UCSD-AML1 (cell line): ENCODE results near the gene TRIM24.

Experiments used
- DNase-seq: peaks from one replicate; lab custom pipeline; 2025; ENCODE audit not compliant: unreplicated experiment; lab: John Stamatoyannopoulos, UW

TRIM24 gene

GRCh38 chr7:138613630-138614029 is 153.6 kb downstream of the TRIM24 start:
- no peak for DNase-seq

- no peak for DNase-seq
Measured at GRCh38 chr7:138616085-138616484, 156.0 kb downstream of the TRIM24 start.

DNA sequence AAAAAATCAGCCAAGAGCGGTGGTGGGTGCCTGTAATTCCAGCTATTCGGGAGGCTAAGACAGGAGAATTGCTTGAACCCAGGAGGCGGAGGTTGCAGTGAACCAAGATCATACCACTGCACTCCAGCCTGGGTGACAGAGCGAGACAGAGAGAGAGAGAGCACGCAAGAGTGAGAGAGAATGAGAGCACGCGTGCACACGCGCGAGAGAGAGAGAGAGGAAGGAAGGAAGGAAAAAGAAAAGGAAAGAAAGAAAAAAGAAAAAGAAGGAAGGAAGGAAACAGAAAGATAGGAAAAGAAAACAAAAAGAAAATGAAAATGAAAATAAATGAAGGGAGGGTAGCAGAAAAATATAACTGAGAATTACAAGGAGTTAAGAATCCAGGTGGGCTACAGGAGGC is 158.4 kb downstream of the TRIM24 start:
- no peak for DNase-seq

DNA sequence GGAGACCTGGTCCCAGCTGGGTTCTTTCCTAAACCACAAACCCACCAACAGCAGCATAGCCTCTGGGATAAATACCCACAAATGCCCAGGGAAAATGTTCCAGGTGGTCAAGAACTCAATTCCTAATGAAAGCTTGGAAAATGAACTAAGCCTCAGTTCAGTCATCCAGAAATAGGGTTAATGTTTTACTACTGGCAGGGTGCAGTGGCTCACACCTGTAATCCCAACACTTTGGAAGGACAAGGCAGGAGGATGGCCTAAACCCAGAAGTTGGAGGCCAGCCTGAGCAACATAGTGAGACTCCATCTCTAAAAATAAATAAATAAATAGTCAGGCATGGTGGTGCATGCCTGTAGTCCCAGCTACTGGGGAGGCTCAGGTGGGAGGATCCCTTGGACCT is 158.9 kb downstream of the TRIM24 start:
- DNase-seq, result no peak

- DNase-seq, result no peak
Measured at GRCh38 chr7:138622841-138623240, 162.8 kb downstream of the TRIM24 start.

DNA sequence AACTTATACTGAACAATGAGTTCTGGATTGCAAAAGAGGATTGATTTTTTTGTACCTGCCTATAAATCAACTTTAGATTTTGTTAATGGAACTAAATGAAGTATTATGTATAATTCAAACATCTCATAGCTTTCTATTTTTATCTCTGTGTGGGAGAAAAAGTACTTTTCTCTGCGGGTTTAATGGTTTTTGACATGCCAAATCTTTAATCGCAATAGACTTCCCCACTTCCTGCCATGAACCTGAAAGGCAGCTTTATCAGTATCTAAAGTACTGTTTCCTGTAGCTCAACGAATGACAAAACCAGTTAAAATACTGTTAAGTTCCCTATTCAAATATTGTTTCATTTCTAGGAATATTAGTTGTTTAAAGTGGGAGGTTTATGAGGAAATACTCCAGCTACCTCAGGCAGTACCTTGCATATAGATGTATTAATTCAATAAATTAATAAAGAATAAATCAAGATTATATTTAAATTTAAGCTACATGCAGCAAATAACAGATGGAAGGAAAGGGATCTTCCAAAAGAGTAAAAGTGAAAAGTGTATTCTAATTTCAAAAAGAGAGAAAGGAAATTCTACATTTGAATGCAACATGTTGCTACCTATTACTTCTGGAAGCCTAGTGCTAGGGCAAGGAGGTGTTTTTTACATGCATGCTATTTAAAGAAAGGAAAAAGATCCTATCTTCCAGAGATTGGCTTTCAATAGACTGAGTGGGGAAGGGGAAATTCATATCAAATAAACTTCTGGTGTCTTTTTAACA is 165.2 kb downstream of the TRIM24 start:
- no peak for DNase-seq

DNA sequence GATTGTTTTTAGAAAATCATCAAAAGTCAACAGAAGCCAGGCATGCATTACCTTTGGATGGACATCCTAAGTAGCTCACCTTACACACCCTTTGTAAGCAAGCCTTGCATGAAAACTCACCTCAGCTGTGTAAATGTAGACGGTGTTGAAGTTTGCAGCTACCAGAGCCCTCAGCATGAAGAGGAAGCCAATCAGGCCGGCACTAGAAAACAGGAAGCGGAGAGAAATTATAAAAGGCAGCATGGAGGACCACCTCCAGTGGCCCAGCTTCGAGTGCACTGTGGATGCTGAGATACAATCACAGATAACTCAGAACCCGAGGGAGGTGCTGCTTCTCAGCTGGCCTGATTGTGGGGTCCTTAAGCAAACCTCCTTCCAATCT is 165.8 kb downstream of the TRIM24 start:
- peak; percentile 26 for DNase-seq

DNA sequence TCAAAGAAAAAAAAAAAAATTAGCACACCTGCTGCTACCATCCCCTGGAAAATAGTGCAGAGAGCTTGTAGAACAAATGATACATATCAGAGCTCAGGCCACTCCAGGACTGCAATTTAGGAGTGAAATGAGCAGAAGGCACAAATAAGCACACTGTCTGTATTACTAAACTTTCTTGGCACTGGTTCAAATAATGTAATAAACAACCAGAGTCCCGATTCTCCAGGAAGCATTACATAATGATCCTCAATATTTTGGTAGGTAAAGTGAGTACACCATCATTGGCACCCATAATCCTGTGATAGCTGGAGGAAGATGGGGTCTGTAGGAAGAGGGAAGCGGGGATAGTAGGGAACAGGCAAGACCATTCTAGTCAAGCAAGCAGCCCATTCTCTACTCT is 166.8 kb downstream of the TRIM24 start:
- DNase-seq, result no peak

DNA sequence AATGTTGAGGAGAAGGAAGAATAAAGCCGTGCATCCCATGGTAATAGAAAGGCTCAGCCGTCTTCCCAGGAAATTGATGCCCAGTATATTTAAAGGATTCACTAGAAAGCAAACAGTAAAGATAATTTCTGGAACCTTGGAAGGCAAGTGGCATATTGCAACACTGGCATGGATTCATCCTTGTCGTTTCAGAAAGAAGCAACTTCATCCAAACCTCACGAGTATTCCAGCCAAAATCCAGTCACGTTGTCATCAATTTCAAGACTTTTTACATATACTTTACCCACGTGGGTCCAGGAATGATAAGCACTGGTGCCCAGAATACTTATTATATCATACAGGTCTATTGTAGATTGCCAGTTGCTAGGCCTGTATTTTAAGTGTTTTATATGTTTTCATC is 167.3 kb downstream of the TRIM24 start:
- no peak for DNase-seq

DNA sequence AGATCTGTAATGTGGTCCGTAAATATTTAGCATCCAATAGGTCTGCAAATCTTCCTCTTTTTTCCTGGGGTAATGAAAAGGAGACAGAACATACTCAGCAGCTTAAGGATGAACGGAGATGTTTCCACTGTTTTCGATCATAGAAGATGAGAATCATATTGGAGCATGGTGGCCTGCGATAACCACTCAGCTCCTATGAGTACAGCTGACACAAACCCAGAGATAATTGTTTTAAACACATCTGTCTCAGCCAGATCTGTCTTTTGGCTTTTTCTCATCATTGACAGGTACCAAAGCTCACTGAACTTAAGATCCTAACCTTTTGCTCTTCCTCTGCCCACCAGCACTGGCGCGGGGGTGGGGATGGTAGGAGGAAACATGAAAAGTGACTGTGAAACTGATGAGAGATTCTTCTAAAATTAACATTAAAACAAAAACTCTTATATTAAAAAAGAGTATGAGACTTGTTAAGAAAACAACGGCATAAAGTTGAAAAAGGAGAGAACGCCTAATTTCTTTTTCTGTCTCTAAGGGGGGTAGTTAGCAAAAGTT is 170.1 kb downstream of the TRIM24 start:
- DNase-seq, result no peak

DNA sequence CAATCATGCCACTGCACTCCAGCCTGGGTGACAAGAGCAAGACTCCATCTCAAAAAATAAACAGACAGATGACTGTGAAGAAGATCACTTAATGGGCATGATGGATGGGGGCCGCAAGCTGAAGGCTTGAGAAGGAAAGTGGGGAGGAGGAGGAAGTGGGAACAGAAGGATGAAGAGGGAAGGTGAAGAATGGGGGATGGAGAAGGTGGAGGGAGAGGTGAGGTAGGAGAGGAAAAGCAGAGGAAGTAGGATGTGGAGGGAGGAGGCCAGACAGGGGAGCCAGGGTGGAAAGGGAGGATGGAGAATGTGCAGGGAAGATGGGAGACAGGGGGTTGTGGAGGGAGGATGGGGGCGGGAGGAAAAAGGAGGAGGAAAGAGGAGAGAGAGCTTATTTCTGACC is 172.3 kb downstream of the TRIM24 start:
- DNase-seq, result no peak

DNA sequence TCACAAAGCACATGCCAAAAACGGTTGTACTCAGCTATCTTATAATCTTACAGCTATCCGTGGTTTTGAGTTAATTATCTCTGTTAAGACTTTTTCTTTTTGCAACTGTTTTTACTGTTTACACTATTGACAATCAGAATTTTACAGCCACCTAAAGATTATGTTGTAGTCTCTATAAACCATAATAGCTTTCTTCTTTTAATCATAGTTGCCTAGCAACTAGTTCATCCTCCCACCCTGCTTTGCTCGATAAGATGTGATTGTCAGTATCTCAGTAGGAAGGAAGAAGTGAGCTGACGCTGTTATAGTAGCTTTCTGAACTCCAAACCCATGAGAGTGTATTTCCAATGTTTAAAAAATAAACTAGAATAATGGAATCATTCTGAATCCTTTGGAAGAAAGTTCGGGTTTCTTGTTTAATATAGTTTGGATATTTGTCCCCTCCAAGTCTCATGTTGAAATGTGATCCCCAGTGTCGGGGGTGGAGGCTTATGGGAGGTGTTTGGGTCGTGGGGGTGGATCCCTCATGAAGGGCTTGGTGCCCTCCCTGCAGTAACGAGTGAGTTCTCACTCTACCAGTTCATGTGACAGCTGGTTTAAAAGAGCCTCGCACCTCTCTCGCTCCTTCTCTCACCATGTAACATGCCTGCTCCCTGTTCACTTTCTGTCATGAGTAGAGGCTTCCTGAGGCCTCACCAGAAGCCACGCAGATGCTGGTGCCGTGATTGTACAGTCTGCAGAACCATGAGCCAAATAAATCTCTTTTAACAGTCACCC is 173.0 kb downstream of the TRIM24 start:
- DNase-seq, result no peak
